SK-N-MC (cell line): Measurements from ENCODE around the gene RAP1GAP2.

Experiments used
- EZH2 ChIP-seq: fragments of 200-600 bp; sonication (generic); IDR thresholded peaks from one replicate; pipeline ENCODE4 v1.6.1; 2017; ENCODE audit warnings: antibody characterized with exemption
- FOXP2 ChIP-seq: optimal IDR thresholded peaks from 2 replicates; pipeline ENCODE3; 2011; ENCODE audit warnings: mild to moderate bottlenecking, moderate library complexity; ENCODE audit not compliant: insufficient read depth; ENCODE audit errors: extremely low read length, control extremely low read depth
- POLR2AphosphoS5 ChIP-seq: IDR thresholded peaks from 2 replicates; pipeline ENCODE4 v1.6.1; 2012; ENCODE audit warnings: mild to moderate bottlenecking, low read depth, low read length, borderline replicate concordance

- no peak for TF ChIP-seq EZH2
- TF ChIP-seq POLR2AphosphoS5: no peak
- no peak for TF ChIP-seq FOXP2
These were observed 21.0 kb upstream of the RAP1GAP2 start for GRCh38 chr17:2775206-2775605.
